Panc1 (cell line): ENCODE measurements around the gene PDE4C.
A peak's percentile ranks its signal among the peaks of the same experiment; 100 is the strongest.

Experiments used
- CTCF ChIP-seq: fragments of 450-650 bp; IDR thresholded peaks from 2 replicates; pipeline ENCODE4 v1.5.1; 2017; ENCODE audit warnings: mild to moderate bottlenecking
- POLR2AphosphoS5 ChIP-seq: IDR thresholded peaks from 2 replicates; pipeline ENCODE4 v1.6.1; 2012; ENCODE audit warnings: mild to moderate bottlenecking, low read depth, low read length, moderate library complexity
- REST ChIP-seq, 2 experiments: IDR thresholded peaks; 2 replicates each; pipeline ENCODE4 v1.6.1; 2011 to 2012; ENCODE audit warnings: low read depth in 2 of 2, control low read depth in 1 of 2, low read length in 1 of 2, mild to moderate bottlenecking in 1 of 2, moderate library complexity in 1 of 2; ENCODE audit not compliant: insufficient read depth in 1 of 2
- SIN3A ChIP-seq: IDR thresholded peaks from 2 replicates; pipeline ENCODE4 v1.6.1; 2012; ENCODE audit warnings: low read depth, mild to moderate bottlenecking, low read length, moderate library complexity, borderline replicate concordance; ENCODE audit not compliant: insufficient read depth
- TCF7L2 ChIP-seq: IDR thresholded peaks from 2 replicates; pipeline ENCODE4 v1.6.1; 2011; ENCODE audit warnings: mild to moderate bottlenecking, low read depth, low read length, inconsistent platforms

- TF ChIP-seq POLR2AphosphoS5 (no peak), CTCF (no peak), SIN3A (no peak), REST (IDR thresholded peaks at IDR 0.05; ENCODE audit: insufficient read depth in 1 of 2, low read depth in 2 of 2, low read length in 1 of 2) (0 out of 4 replicates have a peak, but pooled peaks of 1 of the 2 experiments have one; percentile 24), TCF7L2 (no peak)
These were observed 4.9 kb upstream of the PDE4C start for GRCh38 chr19:18230941-18231734.
